Measurements from ENCODE around the gene FABP6. TPM values are rescaled to one million over a fixed set of nuclear protein-coding genes. Genes with fewer than 3 reads are reported as not detected.

Gene FABP6
- total RNA-seq, 1 experiment from 2014 or later: 5.2 TPM

DNA sequence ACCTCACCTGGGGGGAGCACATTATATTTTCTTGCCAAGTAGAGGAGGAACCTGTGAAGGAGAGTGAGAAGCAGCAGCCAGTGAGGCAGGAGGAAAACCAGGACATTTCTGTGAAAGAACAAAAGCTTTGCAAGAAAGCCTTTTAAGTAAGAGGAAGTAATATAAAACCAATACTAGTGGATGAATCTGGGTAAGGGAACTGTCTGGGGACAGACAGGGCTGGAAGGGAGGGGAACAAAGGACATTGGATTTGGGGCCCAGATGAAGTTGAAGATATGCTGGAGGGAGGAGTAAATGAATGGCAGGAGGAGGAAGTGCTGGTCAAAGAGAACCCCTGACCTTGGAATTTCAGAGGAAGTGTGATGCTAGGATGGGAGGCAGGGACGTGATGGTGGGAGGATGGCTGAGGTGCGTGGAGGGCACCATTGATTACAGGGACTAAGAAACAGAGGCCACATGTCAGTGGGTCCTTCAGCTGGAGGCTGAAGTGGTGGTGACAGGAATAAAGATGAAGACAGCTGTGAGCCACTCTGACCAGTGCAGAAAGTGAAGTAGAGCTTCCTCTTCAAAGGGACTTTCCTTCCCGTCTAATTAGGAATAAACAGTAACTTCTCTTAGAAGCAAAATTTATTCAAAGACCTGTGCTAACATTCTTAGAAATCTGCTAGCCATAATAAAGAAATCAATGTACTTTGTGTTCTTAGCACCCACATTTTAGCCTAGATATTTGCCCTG is 43.5 kb upstream of the FABP6 start:
- peaks cover 21 to 23% of the 10 kb centered on the region in 2 experiments for H3K9me3 Mint-ChIP-seq
- WGBS (ENCODE audit: extremely low coverage, insufficient read length, low lambda C conversion rate): no CpG with 5 or more reads among the region's 3 CpGs
- no peak overlapping the region for H4K8ac ChIP-seq (replicated peaks; ENCODE audit: insufficient read length, low read depth, low read length)
- no peak overlapping the region for H4K5ac ChIP-seq (ENCODE audit: insufficient read length, low read depth, low read length)
- no peak for DNase-seq
- no peaks in the 10 kb centered on the region for H3K79me1 ChIP-seq (ENCODE audit: insufficient read depth, low read depth, low read length, poor library complexity, severe bottlenecking)
- no peak overlapping the region for H3K9ac ChIP-seq (ENCODE audit: extremely low read depth, insufficient read length, low read length)
- no peak overlapping the region for H2BK15ac ChIP-seq (ENCODE audit: low read depth, low read length)
- H3K4me1 Mint-ChIP-seq: peaks cover 16 to 26% of the 10 kb centered on the region in 2 experiments
- no peak overlapping the region for H3K4me3 Mint-ChIP-seq
- no peaks in the 10 kb centered on the region; the same call in 1 of the 2 replicates for H3K4me1 ChIP-seq (ENCODE audit: insufficient read depth, low read length)
- no peak overlapping the region for H2BK12ac ChIP-seq (ENCODE audit: insufficient read length, low read depth, low read length)
- no peak overlapping the region for H2BK5ac ChIP-seq (ENCODE audit: insufficient read length, low read length)
- H3K9me3 ChIP-seq (ENCODE audit: control insufficient read depth, low read depth, low read length): peaks cover 4% of the 10 kb centered on the region
- H3K14ac ChIP-seq (ENCODE audit: insufficient read depth, low read length): no peak overlapping the region
- H4K20me1 ChIP-seq (ENCODE audit: control insufficient read depth, insufficient read depth, insufficient read length): no peaks in the 10 kb centered on the region
- no peak overlapping the region for H3K4ac ChIP-seq (ENCODE audit: low read depth, low read length)
- peaks cover 16 to 22% (median 16%) of the 10 kb centered on the region in 3 experiments for H3K36me3 Mint-ChIP-seq (ENCODE audit: insufficient read depth in 1 of 3, low read depth in 3 of 3)
- H3K56ac ChIP-seq (ENCODE audit: insufficient read length, low read depth, low read length): no peak overlapping the region
- peaks cover 7% of the 10 kb centered on the region for H3K27me3 Mint-ChIP-seq (ENCODE audit: low read depth)
- H2BK120ac ChIP-seq (ENCODE audit: low read depth, low read length, poor library complexity, severe bottlenecking): no peak overlapping the region
- no peak overlapping the region for H3K27ac ChIP-seq (ENCODE audit: insufficient read length, low read depth, low read length)
- no peak overlapping the region for H3K18ac ChIP-seq (ENCODE audit: insufficient read length, low read depth, low read length)
- no peak overlapping the region for H4K91ac ChIP-seq (ENCODE audit: insufficient read length, low read depth, low read length)
- H3T11ph ChIP-seq (ENCODE audit: low read length): peak overlapping the region; percentile 20
- H3K27me3 ChIP-seq (ENCODE audit: insufficient read depth, low read length): no peaks in the 10 kb centered on the region
- 0 out of 2 replicates have a peak, but pooled peaks cover 2% of the 10 kb centered on the region for H3K79me2 ChIP-seq (ENCODE audit: insufficient read depth, low read length)
- no peak overlapping the region for H2AFZ ChIP-seq (ENCODE audit: low read length)
- peak overlapping the region in 1 of 3 experiments; percentile 72; a peak in 2 of 7 replicates for H3K27ac Mint-ChIP-seq
- no peak overlapping the region for H2BK20ac ChIP-seq (ENCODE audit: low read depth, low read length, poor library complexity, severe bottlenecking)
- H3K23ac ChIP-seq (ENCODE audit: insufficient read length, low read depth, low read length): no peak overlapping the region
- no peak overlapping the region for H2AK5ac ChIP-seq (ENCODE audit: insufficient read length, low read length)
- H3K4me2 ChIP-seq (ENCODE audit: insufficient read depth, insufficient read length, low read length): no peak overlapping the region
- TF ChIP-seq, protein P1, sequence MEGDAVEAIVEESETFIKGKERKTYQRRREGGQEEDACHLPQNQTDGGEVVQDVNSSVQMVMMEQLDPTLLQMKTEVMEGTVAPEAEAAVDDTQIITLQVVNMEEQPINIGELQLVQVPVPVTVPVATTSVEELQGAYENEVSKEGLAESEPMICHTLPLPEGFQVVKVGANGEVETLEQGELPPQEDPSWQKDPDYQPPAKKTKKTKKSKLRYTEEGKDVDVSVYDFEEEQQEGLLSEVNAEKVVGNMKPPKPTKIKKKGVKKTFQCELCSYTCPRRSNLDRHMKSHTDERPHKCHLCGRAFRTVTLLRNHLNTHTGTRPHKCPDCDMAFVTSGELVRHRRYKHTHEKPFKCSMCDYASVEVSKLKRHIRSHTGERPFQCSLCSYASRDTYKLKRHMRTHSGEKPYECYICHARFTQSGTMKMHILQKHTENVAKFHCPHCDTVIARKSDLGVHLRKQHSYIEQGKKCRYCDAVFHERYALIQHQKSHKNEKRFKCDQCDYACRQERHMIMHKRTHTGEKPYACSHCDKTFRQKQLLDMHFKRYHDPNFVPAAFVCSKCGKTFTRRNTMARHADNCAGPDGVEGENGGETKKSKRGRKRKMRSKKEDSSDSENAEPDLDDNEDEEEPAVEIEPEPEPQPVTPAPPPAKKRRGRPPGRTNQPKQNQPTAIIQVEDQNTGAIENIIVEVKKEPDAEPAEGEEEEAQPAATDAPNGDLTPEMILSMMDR (conservative IDR thresholded peaks at IDR 0.05): no peak
- H3K23me2 ChIP-seq (ENCODE audit: insufficient read length, low read depth, low read length, poor library complexity, severe bottlenecking): no peaks in the 10 kb centered on the region

All from H9 (cell line).